MM.1S (cell line): ENCODE results near the gene CHAC2.

Experiments
- DNase-seq: peaks from one replicate; pipeline ENCODE4 v3.0.0-alpha.2; 2015
- H2AFZ ChIP-seq: fragments of 300-600 bp; sonication (generic); 2 replicates; pipeline ENCODE4 v1.6.0; 2016; ENCODE audit warnings: antibody characterized with exemption, low read length
- H3F3A ChIP-seq: fragments of 300-600 bp; sonication (generic); 2 replicates; pipeline ENCODE4 v1.6.1; 2016; ENCODE audit warnings: mild to moderate bottlenecking, antibody characterized with exemption, low read length, moderate library complexity, mixed read lengths; ENCODE audit not compliant: insufficient read depth
- H3K27ac ChIP-seq: fragments of 300-600 bp; sonication (generic); 2 replicates; pipeline ENCODE4 v1.5.1; 2016; ENCODE audit warnings: mild to moderate bottlenecking, low read length
- H3K27me3 ChIP-seq: fragments of 300-600 bp; sonication (generic); replicated peaks from 2 replicates; pipeline ENCODE4 v1.6.0; 2016; ENCODE audit warnings: low read length; ENCODE audit not compliant: insufficient read depth
- H3K36me3 ChIP-seq: fragments of 300-600 bp; sonication (generic); replicated peaks from 2 replicates; pipeline ENCODE4 v1.6.1; 2016; ENCODE audit warnings: mild to moderate bottlenecking, low read length, mixed read lengths; ENCODE audit not compliant: insufficient read depth
- H3K4me1 ChIP-seq: fragments of 300-600 bp; sonication (generic); 2 replicates; pipeline ENCODE4 v1.6.1; 2016; ENCODE audit warnings: low read length, mixed read lengths
- H3K4me2 ChIP-seq: fragments of 300-600 bp; sonication (generic); 2 replicates; pipeline ENCODE4 v1.6.0; 2016; ENCODE audit warnings: low read depth, low read length
- H3K4me3 ChIP-seq: fragments of 300-600 bp; sonication (generic); 2 replicates; pipeline ENCODE4 v1.5.1; 2016; ENCODE audit warnings: low read length, mixed read lengths
- H3K79me2 ChIP-seq: fragments of 300-600 bp; sonication (generic); 2 replicates; pipeline ENCODE4 v1.6.1; 2016; ENCODE audit warnings: mixed run types, low read length, mixed read lengths
- H3K9ac ChIP-seq: fragments of 300-600 bp; sonication (generic); 2 replicates; pipeline ENCODE4 v1.6.1; 2016; ENCODE audit warnings: low read length, mixed read lengths
- H3K9me2 ChIP-seq: fragments of 300-600 bp; sonication (generic); replicated peaks from 2 replicates; pipeline ENCODE4 v1.6.1; 2016; ENCODE audit warnings: mild to moderate bottlenecking, low read length, mixed read lengths; ENCODE audit not compliant: insufficient read depth
- H3K9me3 ChIP-seq: fragments of 300-600 bp; sonication (generic); replicated peaks from 2 replicates; pipeline ENCODE4 v1.6.1; 2016; ENCODE audit warnings: mild to moderate bottlenecking, low read length, mixed read lengths; ENCODE audit not compliant: insufficient read depth
- H4K20me1 ChIP-seq: fragments of 300-600 bp; sonication (generic); 2 replicates; pipeline ENCODE4 v1.6.1; 2016; ENCODE audit warnings: mild to moderate bottlenecking, low read length, moderate library complexity, mixed read lengths; ENCODE audit not compliant: insufficient read depth
- CTCF ChIP-seq: fragments of 300-600 bp; sonication (generic); IDR thresholded peaks from 2 replicates; pipeline ENCODE4 v1.5.1; 2016; ENCODE audit warnings: antibody characterized with exemption, low read length, mixed read lengths
- EZH2 ChIP-seq: fragments of 300-600 bp; sonication (generic); optimal IDR thresholded peaks from 2 replicates; pipeline ENCODE3; 2017; ENCODE audit warnings: low read depth, mild to moderate bottlenecking, antibody characterized with exemption, low read length, mixed read lengths
- EZH2phosphoT487 ChIP-seq: fragments of 300-600 bp; sonication (generic); IDR thresholded peaks from 2 replicates; pipeline ENCODE4 v1.6.1; 2018; ENCODE audit warnings: antibody characterized with exemption, low read length

CHAC2 gene

GRCh38 chr2:53819634-53820033, 52.0 kb downstream of the CHAC2 start:
- no peaks in the 10 kb centered on the region for H4K20me1 ChIP-seq
- no peak for DNase-seq
- no peak overlapping the region for H3K9ac ChIP-seq
- H3K36me3 ChIP-seq, result no peaks in the 10 kb centered on the region
- no peaks in the 10 kb centered on the region for H3K9me2 ChIP-seq
- H3F3A ChIP-seq, result no peaks in the 10 kb centered on the region
- no peak overlapping the region for H2AFZ ChIP-seq
- no peaks in the 10 kb centered on the region for H3K27me3 ChIP-seq
- no peak for TF ChIP-seq EZH2phosphoT487
- no peak for TF ChIP-seq EZH2
- no peak for TF ChIP-seq CTCF
- no peak overlapping the region for H3K27ac ChIP-seq
- no peaks in the 10 kb centered on the region for H3K4me1 ChIP-seq
- no peaks in the 10 kb centered on the region for H3K9me3 ChIP-seq
- no peak overlapping the region for H3K4me3 ChIP-seq
- no peak overlapping the region for H3K4me2 ChIP-seq
- no peaks in the 10 kb centered on the region for H3K79me2 ChIP-seq

- Histone ChIP-seq H3K4me3 (no peak overlapping the region), H3K9me2 (no peaks in the 10 kb centered on the region), H3K27me3 (no peaks in the 10 kb centered on the region), H4K20me1 (no peaks in the 10 kb centered on the region), H2AFZ (no peak overlapping the region), H3K36me3 (no peaks in the 10 kb centered on the region), H3K27ac (no peak overlapping the region), H3F3A (no peaks in the 10 kb centered on the region), H3K4me2 (no peak overlapping the region), H3K79me2 (no peaks in the 10 kb centered on the region), H3K9me3 (no peaks in the 10 kb centered on the region), H3K4me1 (no peaks in the 10 kb centered on the region), H3K9ac (no peak overlapping the region)
- TF ChIP-seq EZH2phosphoT487 (no peak), EZH2 (no peak), CTCF (no peak)
- DNase-seq, result no peak
These were observed 52.4 kb downstream of the CHAC2 start for GRCh38 chr2:53820048-53820447.

GRCh38 chr2:53820711-53821110, 53.1 kb downstream of the CHAC2 start:
- Histone ChIP-seq H3K27ac (no peak overlapping the region), H3K36me3 (no peaks in the 10 kb centered on the region), H3K4me2 (no peak overlapping the region), H2AFZ (no peak overlapping the region), H3K79me2 (no peaks in the 10 kb centered on the region), H3K4me3 (no peak overlapping the region), H3F3A (no peaks in the 10 kb centered on the region), H3K4me1 (no peaks in the 10 kb centered on the region), H3K9me3 (no peaks in the 10 kb centered on the region), H3K9me2 (no peaks in the 10 kb centered on the region), H4K20me1 (no peaks in the 10 kb centered on the region), H3K27me3 (no peaks in the 10 kb centered on the region), H3K9ac (no peak overlapping the region)
- no peak for TF ChIP-seq EZH2
- TF ChIP-seq CTCF, result no peak
- TF ChIP-seq EZH2phosphoT487, result no peak
- DNase-seq, result no peak
